ENCODE measurements around the gene DDX46. TPM values are rescaled to one million over a fixed set of nuclear protein-coding genes. Genes with fewer than 3 reads are reported as not detected.
"Not testable (repeated sequence)": the region's sequence is repeated elsewhere in the genome, so short reads cannot be mapped to it uniquely, and the experiment has no call there.

The DDX46 gene
- total RNA-seq, 1 experiment from 2014 or later, result 37.8 TPM

DNA sequence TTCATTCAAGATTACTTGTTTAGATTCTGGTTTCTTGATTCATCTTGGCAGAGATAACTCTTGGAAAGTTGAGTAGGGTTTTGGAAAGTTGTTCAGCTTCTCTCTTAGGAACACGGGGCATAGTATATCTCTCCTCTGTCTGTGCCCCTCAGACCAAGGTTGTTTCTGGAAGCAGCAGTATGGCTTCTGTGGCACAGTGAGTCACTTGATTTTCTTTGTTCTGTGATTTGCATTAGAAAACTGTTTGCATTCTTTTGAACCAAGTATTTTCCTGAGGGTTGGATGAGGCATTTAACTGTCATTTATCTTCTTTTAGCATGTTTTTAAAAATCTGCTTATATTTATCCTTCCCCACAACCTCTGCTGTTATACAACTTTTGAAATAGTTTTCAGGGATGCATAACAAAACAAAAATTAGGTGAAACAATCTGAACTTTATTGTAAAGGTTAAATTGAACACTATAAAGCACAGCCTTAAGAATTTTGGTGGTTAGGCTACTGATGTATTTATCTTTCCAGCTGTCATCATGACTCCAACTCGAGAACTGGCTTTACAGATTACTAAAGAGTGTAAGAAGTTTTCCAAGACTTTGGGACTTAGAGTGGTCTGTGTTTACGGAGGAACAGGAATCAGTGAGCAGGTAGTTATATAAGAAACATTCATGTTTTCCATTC, 26.5 kb downstream of the DDX46 start:
- DNase-seq (ENCODE audit: low spot score), result peak; percentile 42

DNA sequence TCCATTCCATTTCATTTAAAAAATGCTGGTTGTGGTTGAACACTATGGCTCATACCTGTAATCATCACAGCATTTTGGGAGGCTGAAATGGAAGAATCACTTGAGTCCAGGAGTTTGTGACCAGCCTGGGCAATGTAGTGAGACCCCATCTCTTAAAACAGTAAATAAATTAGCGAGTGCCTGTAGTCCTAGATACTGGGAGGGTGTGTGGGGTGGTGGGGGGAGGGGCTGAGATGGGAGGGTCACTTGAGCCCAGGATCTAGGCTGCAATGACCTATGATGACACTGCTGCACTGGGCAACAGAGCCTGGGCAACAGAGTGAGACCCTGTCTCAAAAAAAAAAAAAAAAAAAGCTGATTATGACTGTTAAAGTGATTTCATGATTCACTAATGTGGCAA, 29.1 kb downstream of the DDX46 start:
- DNase-seq (ENCODE audit: low spot score), result no peak

GRCh38 chr5:134791580-134791979, 33.0 kb downstream of the DDX46 start:
- DNase-seq (ENCODE audit: low spot score), result no peak

DNA sequence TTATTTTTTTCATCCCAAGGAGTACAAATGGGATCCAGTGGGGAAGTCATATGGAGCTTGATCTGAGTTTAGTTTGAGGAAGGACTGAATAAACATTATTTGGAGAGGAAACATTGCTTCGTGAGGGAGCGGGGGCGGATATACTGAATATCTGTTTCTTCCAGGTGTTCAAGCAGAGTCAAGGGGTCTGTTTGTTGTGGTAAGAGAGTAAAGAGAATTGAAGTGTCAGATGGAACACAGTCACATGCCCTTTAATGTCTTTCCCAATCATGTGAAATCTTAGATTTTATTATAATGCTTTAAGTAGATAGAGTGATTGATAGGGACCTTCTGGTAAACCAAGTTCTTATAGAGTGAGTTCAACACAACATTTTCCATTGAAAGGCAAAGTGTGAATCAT, 33.7 kb downstream of the DDX46 start:
- no peak for DNase-seq (ENCODE audit: low spot score)

DNA sequence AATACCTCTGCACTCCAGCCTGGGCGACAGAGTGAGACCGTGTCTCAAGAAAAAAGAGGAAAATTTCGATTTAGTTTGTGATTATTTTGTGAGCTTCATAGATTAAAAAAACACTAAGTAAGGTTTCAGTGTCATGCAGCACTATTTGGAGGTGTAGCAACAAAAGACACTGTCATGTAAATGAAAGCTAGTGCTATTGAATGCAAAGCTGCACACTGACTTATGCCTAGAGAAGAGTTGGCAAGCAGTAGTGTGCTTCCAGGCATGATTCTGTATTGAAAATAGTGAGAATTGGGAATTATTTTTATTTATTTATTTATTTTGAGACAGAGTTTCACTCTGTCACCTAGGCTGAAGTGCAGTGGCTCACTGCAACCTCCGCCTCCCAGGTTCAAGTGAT, 34.5 kb downstream of the DDX46 start:
- no peak for DNase-seq (ENCODE audit: low spot score)

DNA sequence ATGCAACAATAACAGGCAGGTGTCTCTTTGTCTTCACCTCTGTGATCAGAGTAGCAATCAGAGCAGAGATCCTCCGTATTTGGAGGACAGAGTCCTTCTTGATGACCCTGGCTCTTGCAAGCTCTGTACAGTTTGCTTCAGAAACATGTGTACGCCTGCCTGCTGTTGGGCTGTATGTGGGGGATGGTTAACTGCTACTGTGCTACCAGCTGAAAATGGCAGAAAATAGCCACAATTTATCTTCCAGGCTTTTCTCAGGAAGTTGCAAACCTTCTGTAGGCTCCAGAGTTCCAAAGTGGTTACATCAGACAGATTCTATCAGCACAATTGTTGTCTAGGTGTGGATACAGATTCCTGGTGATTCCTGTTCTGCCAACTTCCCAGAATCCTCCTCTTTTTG, 35.5 kb downstream of the DDX46 start:
- DNase-seq (ENCODE audit: low spot score), result peak; percentile 7

GRCh38 chr5:134794819-134795218, 36.2 kb downstream of the DDX46 start:
- DNase-seq (ENCODE audit: low spot score), result no peak

- DNase-seq (ENCODE audit: low spot score), result no peak
Observed at GRCh38 chr5:134798468-134798867, 39.9 kb downstream of the DDX46 start.

- DNase-seq (ENCODE audit: low spot score), result no peak
Observed at GRCh38 chr5:134803821-134804220, 45.2 kb downstream of the DDX46 start.

GRCh38 chr5:134813407-134813806, 54.8 kb downstream of the DDX46 start:
- DNase-seq (ENCODE audit: low spot score), result no peak

- no peak for DNase-seq (ENCODE audit: low spot score)
Observed at GRCh38 chr5:134813827-134814226, 55.2 kb downstream of the DDX46 start.

DNA sequence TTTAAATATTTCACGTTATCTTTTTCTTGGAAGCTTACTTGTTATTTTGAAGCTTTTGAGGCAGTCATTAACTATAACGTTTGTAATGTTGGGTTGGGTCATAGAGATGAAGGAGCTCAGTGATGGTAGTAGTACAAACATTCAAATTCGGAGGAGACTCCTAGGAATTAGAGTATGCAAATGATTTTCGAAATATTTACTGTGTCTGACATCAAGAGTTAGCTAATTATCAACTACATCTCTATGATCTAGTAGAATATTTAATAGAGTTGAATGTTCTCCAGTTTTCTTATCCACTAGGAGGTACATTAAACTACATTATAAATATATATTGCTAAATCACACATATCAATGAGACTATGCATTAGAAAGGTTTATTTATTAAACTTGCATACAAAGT, 58.4 kb downstream of the DDX46 start:
- DNase-seq (ENCODE audit: low spot score), result no peak

DNA sequence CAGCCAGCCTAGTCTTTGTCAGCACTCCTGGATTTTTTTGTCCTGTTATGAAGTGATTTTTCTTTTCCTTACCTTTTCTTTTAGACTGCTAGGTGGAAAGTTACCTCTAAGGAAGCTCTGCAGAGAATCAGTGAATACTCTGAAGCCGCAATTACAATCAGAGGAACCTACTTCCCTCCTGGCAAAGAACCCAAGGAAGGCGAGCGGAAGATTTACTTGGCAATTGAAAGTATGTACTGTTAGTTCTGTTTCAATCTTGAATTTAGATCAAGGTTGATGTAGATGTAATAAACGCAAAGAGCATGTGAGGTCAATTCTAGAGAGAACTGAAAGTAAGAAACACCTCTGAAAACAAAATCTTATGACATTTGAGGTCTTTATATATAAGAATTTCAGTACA, 60.2 kb downstream of the DDX46 start:
- no peak for DNase-seq (ENCODE audit: low spot score)

DNA sequence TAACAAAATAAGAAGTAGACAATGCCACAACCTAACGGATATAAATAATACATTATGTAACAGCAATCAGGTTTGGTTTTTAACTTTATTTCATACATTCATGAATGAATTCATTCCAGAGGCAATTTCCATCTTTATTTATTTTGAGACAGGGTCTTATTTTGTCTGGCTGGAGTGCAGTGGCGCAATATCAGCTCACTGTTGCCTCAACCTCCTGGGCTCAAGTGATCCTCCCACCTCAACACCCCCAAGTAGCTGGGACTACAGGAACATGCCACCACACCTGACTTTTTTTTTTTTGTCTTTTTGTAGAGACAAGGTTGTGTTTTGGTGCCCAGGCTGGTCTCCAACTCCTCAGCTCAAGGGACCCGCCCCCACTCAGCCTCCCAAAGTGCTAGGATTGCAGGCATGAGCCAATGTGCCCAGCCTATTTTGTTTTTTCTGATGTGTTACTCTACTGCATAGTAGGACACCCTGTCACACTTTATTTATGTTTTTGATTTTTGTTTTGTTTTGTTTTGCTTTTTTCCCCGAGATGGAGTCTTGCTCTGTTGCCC, 60.9 kb downstream of the DDX46 start:
- no peak for DNase-seq (ENCODE audit: low spot score)

DNA sequence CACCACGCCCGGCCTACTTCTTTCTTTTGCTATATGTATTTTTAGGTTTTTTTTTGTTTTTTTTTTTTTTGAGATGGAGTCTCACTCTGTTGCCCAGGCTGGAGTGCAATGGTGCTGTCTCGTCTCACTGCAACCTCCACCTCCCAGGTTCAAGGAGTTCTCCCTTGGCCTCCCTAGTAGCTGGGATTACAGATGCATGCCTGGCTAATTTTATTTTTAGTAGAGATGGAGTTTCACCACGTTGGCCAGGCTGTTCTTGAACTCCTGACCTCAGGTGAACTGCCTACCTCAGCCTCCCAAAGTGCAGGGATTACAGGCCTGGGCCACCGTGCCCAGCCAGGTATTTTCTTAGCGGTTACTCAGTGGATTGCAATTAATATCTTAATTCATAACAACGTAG, 63.3 kb downstream of the DDX46 start:
- DNase-seq (ENCODE audit: low spot score), result no peak

GRCh38 chr5:134824681-134825080, 66.1 kb downstream of the DDX46 start:
- DNase-seq (ENCODE audit: low spot score), result no peak

DNA sequence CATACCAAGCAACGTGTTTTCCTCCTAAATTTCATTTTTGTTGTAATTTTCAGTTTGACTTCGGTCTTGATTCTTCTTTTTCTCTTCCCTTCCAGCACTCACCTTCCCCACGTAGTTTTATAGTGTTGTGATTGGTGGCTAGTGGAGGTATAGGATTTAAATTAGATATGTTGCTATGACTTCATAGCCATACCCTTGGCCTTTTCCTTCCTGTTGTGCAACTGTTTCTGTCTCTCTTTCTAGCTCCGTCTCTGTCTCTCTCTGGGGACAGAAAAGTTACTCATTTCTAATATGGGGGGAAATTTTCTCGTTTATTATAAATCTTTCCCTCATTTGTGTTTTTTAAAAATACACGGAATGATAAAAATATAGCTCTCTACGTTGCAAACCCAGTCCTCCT, 66.6 kb downstream of the DDX46 start:
- DNase-seq (ENCODE audit: low spot score), result no peak

DNA sequence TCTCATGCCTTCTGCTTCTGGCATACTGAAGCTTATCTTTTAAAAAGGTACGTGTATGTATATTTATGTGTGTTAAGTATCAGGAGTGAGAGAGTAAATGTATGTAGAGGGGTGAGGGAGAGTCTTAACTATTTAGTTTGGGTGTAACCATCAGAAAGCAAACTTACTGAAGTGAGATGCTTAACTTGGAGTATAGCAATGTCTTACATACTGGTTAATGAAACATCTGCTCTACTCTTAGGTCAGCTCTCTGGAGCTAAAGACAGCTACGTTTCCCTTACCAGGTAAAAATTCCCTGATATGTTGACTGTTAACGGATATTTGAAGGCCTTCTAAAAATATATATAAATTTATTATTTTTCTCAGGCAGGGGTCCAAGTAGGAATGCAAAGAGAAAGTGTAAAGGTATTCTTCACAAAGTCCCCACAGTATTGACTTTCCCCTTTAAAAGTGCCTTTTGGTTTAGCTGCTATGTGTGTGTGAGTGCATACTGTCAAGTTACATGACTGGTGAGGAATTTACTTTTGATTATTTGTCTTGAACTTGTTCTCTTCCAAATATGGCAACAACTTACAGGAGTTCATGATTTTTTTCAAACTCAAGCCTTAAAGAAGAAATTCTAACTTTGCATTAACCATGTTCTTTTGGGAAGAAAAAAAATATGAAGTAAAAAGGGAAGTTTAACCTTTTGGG, 74.9 kb downstream of the DDX46 start:
- DNase-seq (ENCODE audit: low spot score), result no peak

GRCh38 chr5:134835623-134836022, 77.0 kb downstream of the DDX46 start:
- DNase-seq (ENCODE audit: low spot score), result no peak

DNA sequence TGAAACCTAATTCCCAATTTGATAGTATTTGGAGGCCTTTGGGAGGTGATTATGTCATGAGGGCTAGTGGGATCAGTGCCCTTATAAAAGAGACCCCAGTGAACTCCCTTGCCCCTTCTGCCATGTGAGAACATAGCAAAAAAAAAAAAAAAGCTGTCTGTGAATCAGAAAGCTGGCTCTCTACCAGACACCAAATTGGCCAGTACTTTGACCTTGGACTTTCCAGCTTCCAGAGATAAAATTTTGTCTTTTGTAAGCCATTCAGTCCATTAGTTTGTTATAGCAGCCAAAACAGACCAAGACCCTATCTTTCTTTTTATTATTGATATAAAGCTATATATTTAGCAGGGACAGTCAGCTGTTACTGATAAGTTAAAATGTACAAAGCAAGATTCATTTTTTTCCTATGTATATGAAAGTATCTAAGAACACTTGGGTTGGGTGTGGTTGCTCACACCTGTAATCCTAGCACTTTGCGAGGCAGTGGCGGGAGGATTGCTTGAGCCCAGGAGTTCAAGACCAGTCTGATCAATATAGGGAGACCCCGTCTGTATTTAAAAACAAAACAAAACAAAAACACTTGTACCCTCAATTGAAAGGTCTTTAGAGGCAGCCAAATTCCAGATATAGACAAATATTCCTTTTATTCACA, 79.1 kb downstream of the DDX46 start:
- no peak for DNase-seq (ENCODE audit: low spot score)

- DNase-seq (ENCODE audit: low spot score), result not testable (repeated sequence)
Observed at GRCh38 chr5:134838361-134838760, 79.8 kb downstream of the DDX46 start.

DNA sequence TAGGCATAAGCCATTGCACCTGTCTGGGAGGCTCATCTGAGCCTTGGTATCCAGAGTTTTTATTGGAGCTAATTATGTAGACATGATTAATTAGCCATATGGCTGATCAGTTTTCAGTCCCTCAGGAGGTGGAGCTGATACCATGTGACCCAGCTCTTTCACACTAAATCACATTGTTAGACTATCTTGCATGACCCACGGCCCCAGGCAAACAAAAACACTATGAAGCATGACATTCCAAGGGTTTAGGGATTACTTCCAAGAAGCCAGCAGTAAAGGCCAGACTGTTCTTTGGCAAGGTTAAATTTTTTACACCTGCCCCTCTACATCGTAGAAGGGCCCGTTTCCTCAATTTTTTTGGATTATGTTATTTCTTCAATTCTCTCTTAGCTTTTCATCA, 82.2 kb downstream of the DDX46 start:
- DNase-seq (ENCODE audit: low spot score), result no peak

DNA sequence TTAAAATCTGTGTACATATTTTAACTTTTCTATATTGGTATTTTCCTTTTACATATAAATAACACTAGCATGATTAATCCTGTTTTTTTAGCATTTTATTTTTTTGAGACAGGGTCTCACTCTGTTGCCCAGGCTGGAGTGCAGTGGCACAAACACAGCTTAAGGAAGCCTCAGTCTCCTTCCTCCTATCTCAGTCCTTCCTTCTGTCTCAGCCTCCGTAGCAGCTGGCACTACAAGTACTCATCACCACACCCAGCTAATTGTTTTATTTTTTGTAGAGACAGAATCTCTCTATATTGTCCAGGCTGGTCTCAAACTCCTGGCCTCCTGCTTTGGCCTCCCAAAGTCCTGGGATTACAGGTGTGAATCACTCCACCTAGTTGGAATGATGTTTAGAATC, 85.7 kb downstream of the DDX46 start:
- no peak for DNase-seq (ENCODE audit: low spot score)

Data from A172 (cell line).